GM21786 (cell line): ENCODE measurements around the gene LNX2.
"Not testable (repeated sequence)": the region's sequence is repeated elsewhere in the genome, so short reads cannot be mapped to it uniquely, and the experiment has no call there.

Experiments used
- ATAC-seq: cut with Tn5 transposase; IDR thresholded peaks from one replicate; pipeline ENCODE4 v1.9.1; 2021; ENCODE audit not compliant: unreplicated experiment

The LNX2 gene

GRCh38 chr13:27638001-27638400, 17.7 kb upstream of the LNX2 start:
- no peak for ATAC-seq

- ATAC-seq: no peak
Observed at GRCh38 chr13:27637289-27637626, 16.9 kb upstream of the LNX2 start.

GRCh38 chr13:27636589-27637288, 16.4 kb upstream of the LNX2 start:
- no peak for ATAC-seq

GRCh38 chr13:27635266-27635665, 14.9 kb upstream of the LNX2 start:
- ATAC-seq: no peak

- no peak for ATAC-seq
Observed at GRCh38 chr13:27634791-27635190, 14.5 kb upstream of the LNX2 start.

- no peak for ATAC-seq
Observed at GRCh38 chr13:27634231-27634630, 13.9 kb upstream of the LNX2 start.

GRCh38 chr13:27632648-27633047, 12.3 kb upstream of the LNX2 start:
- ATAC-seq: no peak

GRCh38 chr13:27632214-27632613, 11.9 kb upstream of the LNX2 start:
- no peak for ATAC-seq

GRCh38 chr13:27631665-27632064, 11.3 kb upstream of the LNX2 start:
- no peak for ATAC-seq

GRCh38 chr13:27631156-27631555, 10.8 kb upstream of the LNX2 start:
- no peak for ATAC-seq

- not testable (repeated sequence) for ATAC-seq
Observed at GRCh38 chr13:27628766-27629165, 8.4 kb upstream of the LNX2 start.

- no peak for ATAC-seq
Observed at GRCh38 chr13:27628081-27628480, 7.8 kb upstream of the LNX2 start.

GRCh38 chr13:27627380-27627779, 7.1 kb upstream of the LNX2 start:
- ATAC-seq: no peak

GRCh38 chr13:27625839-27626238, 5.5 kb upstream of the LNX2 start:
- ATAC-seq: no peak

GRCh38 chr13:27624071-27624470, 3.7 kb upstream of the LNX2 start:
- no peak for ATAC-seq

- no peak for ATAC-seq
Observed at GRCh38 chr13:27622881-27623280, 2.6 kb upstream of the LNX2 start.

GRCh38 chr13:27622102-27622820, 1.9 kb upstream of the LNX2 start:
- no peak for ATAC-seq

- peak; percentile 47 for ATAC-seq
Observed at GRCh38 chr13:27621366-27622101, 1.2 kb upstream of the LNX2 start, which contains the start of gene POLR1D. Gene POLR1D, plus strand, starts transcription at chr13:27621892. Its CDS starts 92 bp downstream, at chr13:27621984.

- no peak for ATAC-seq
Observed at GRCh38 chr13:27621116-27621365, 712 bp upstream of the LNX2 start.

GRCh38 chr13:27619728-27620376, 477 bp downstream of the LNX2 start:
- peak; percentile 27 for ATAC-seq

- ATAC-seq: no peak
Observed at GRCh38 chr13:27619093-27619727, 1.1 kb downstream of the LNX2 start.
